H1 (cell line): Measurements from ENCODE around the gene NOL12. TPM values are rescaled to one million over a fixed set of nuclear protein-coding genes. Genes with fewer than 3 reads are reported as not detected.

ENCODE experiments used
- HDAC2 ChIP-seq, 2 experiments: fragments of 300-600 bp in 1 of 2; sonication (generic) in 1 of 2; IDR thresholded peaks; 2 replicates each; pipeline ENCODE4 v1.6.1; 2011 to 2012; ENCODE audit warnings: low read depth in 2 of 2, low read length in 2 of 2, mild to moderate bottlenecking in 2 of 2, moderate library complexity in 2 of 2, borderline replicate concordance in 1 of 2, inconsistent platforms in 1 of 2
- polyA plus RNA-seq, 7 experiments: library from polyadenylated mRNA; depleted of rRNA in 3 of 7; stranded (reverse) in 5 of 7; unstranded in 2 of 7; fragments of >200 nt in 5 of 7; fragments of 200-250 nt in 2 of 7; gene quantifications; 1 replicate in 5 of 7; 2 replicates in 1 of 7; 4 replicates in 1 of 7; pipeline versions ENCODE4 v1.2.1 to v1.2.3, GENCODE V29; 2011 to 2013; ENCODE audit warnings: missing spikeins in 2 of 7, mixed read lengths in 2 of 7
- total RNA-seq: library from RNA; stranded (reverse); fragmentation: NEBNext Ultra II Directional; extraction: Animal tissue kit (Norgen Biotek cat#: 25700); gene quantifications from 2 replicates; pipeline ENCODE4 v1.2.1, GENCODE V29; 2021

The NOL12 gene
- total and polyA plus RNA-seq, 2 of the 8 experiments (the other 6 are each of a cell fraction or from before 2014, with no cell fraction given) = 25.3 to 28.3 TPM

- no peak for TF ChIP-seq HDAC2 (IDR thresholded peaks at IDR 0.05; ENCODE audit: borderline replicate concordance in 1 of 2, low read depth in 2 of 2, low read length in 2 of 2)
Observed at GRCh38 chr22:37677493-37677974, 8.6 kb upstream of the NOL12 start (continued).
